GM12891 (cell line): ENCODE results near the gene GATA5.

Experiments used
- POLR2A ChIP-seq: IDR thresholded peaks from 2 replicates; pipeline ENCODE4 v1.6.1; 2011; ENCODE audit warnings: low read depth, low read length, control low read depth
- POLR2AphosphoS5 ChIP-seq: IDR thresholded peaks from 2 replicates; pipeline ENCODE4 v1.6.1; 2011; ENCODE audit warnings: low read depth, low read length, control low read depth
- POU2F2 ChIP-seq: IDR thresholded peaks from 2 replicates; pipeline ENCODE4 v1.6.1; 2011; ENCODE audit warnings: low read depth, mild to moderate bottlenecking, control low read depth, low read length, moderate library complexity
- TAF1 ChIP-seq: IDR thresholded peaks from 2 replicates; pipeline ENCODE4 v1.6.1; 2011; ENCODE audit warnings: low read depth, low read length, control low read depth

DNA sequence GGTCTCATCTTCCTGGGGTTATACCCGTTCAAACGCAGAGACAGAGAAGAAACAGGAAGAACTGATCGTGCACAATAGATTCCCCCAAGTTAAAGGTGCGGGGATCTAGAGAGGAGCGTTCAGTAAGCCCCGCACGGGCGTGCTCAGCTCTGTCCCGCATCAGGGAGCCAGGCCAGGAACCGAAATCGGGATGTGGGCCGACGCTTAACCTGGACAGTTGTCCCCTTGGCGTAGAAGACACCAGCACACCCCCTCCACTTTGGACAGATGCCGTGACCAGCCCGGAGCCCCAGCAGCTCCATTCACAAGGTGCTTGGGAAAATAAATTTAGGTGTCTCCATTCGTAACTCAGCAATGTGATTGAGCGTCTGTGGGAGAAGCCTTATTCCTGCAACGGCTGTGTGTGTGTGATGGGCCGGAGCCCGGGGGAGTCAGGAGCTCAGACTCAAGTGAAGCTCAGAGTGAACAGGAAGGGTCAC lies 24.0 kb upstream of the GATA5 start:
- no peak for TF ChIP-seq POLR2AphosphoS5
- no peak for TF ChIP-seq POLR2A
- TF ChIP-seq POU2F2 = no peak
- no peak for TF ChIP-seq TAF1
